ENCODE results near the gene PRDX1.

GRCh38 chr1:45566722-45567121 is 45.0 kb upstream of the PRDX1 start:
- TF ChIP-seq CTCF (IDR thresholded peaks at IDR 0.05; ENCODE audit: low read depth, low read length), result no peak
- TF ChIP-seq EZH2phosphoT487 (IDR thresholded peaks at IDR 0.05; ENCODE audit: low read depth), result no peak
